H9 (cell line): ENCODE results near the gene IQCK. TPM values are rescaled to one million over a fixed set of nuclear protein-coding genes. Genes with fewer than 3 reads are reported as not detected.

ENCODE experiments used
- DNase-seq: peaks from one replicate; pipeline ENCODE4 v3.0.0-alpha.2; 2017
- H2AFZ ChIP-seq: one replicate; pipeline ENCODE4 v1.6.1; 2013; ENCODE audit warnings: mild to moderate bottlenecking, low read length, control low read depth, moderate library complexity
- H2AK5ac ChIP-seq: 2 replicates; pipeline ENCODE4 v1.6.1; 2013; ENCODE audit warnings: low read length, control low read depth, mixed read lengths; ENCODE audit not compliant: insufficient read length
- H2BK120ac ChIP-seq: one replicate; pipeline ENCODE4 v1.6.1; 2013; ENCODE audit warnings: low read depth, mild to moderate bottlenecking, low read length, control low read depth, inconsistent platforms; ENCODE audit not compliant: poor library complexity, severe bottlenecking
- H2BK12ac ChIP-seq: 2 replicates; pipeline ENCODE4 v1.6.1; 2013; ENCODE audit warnings: low read length, control low read depth, mixed read lengths, low read depth; ENCODE audit not compliant: insufficient read length
- H2BK15ac ChIP-seq: 2 replicates; pipeline ENCODE4 v1.6.1; 2013; ENCODE audit warnings: low read depth, low read length, control low read depth
- H2BK20ac ChIP-seq: one replicate; pipeline ENCODE4 v1.6.1; 2013; ENCODE audit warnings: low read depth, mild to moderate bottlenecking, low read length, control low read depth, inconsistent platforms; ENCODE audit not compliant: poor library complexity, severe bottlenecking
- H2BK5ac ChIP-seq: 2 replicates; pipeline ENCODE4 v1.6.1; 2013; ENCODE audit warnings: low read length, control low read depth, mixed read lengths; ENCODE audit not compliant: insufficient read length
- H3K14ac ChIP-seq: 2 replicates; pipeline ENCODE4 v1.6.1; 2013; ENCODE audit warnings: low read length, control low read depth; ENCODE audit not compliant: insufficient read depth
- H3K18ac ChIP-seq: 2 replicates; pipeline ENCODE4 v1.6.1; 2013; ENCODE audit warnings: low read depth, mild to moderate bottlenecking, mixed read lengths, low read length, control low read depth; ENCODE audit not compliant: insufficient read length
- H3K23ac ChIP-seq: 2 replicates; pipeline ENCODE4 v1.6.1; 2013; ENCODE audit warnings: low read length, control low read depth, mixed read lengths, low read depth; ENCODE audit not compliant: insufficient read length
- H3K23me2 ChIP-seq: 2 replicates; pipeline ENCODE4 v1.6.1; 2013; ENCODE audit warnings: low read depth, mild to moderate bottlenecking, mixed read lengths, low read length, control low read depth; ENCODE audit not compliant: insufficient read length, poor library complexity, severe bottlenecking
- H3K27ac ChIP-seq: 2 replicates; pipeline ENCODE4 v1.5.1; 2013; ENCODE audit warnings: low read length, control low read depth, mixed read lengths, low read depth; ENCODE audit not compliant: insufficient read length
- H3K27me3 ChIP-seq: 2 replicates; pipeline ENCODE4 v1.6.1; 2013; ENCODE audit warnings: low read length, control low read depth, inconsistent platforms; ENCODE audit not compliant: insufficient read depth
- H3K4ac ChIP-seq: 2 replicates; pipeline ENCODE4 v1.6.1; 2013; ENCODE audit warnings: low read depth, mild to moderate bottlenecking, control low read depth, inconsistent platforms, low read length, moderate library complexity
- H3K4me1 ChIP-seq: 2 replicates; pipeline ENCODE4 v1.6.1; 2013; ENCODE audit warnings: low read length, control low read depth, inconsistent platforms; ENCODE audit not compliant: insufficient read depth
- H3K4me2 ChIP-seq: 2 replicates; pipeline ENCODE4 v1.6.1; 2013; ENCODE audit warnings: low read length, control low read depth, mixed read lengths; ENCODE audit not compliant: insufficient read length, insufficient read depth
- H3K56ac ChIP-seq: 2 replicates; pipeline ENCODE4 v1.6.1; 2013; ENCODE audit warnings: low read depth, mild to moderate bottlenecking, mixed read lengths, low read length, control low read depth; ENCODE audit not compliant: insufficient read length
- H3K79me1 ChIP-seq: 2 replicates; pipeline ENCODE4 v1.6.1; 2013; ENCODE audit warnings: low read depth, mild to moderate bottlenecking, moderate library complexity, low read length, control low read depth, inconsistent platforms; ENCODE audit not compliant: insufficient read depth, poor library complexity, severe bottlenecking
- H3K79me2 ChIP-seq: 2 replicates; pipeline ENCODE4 v1.6.1; 2013; ENCODE audit warnings: low read length, control low read depth, inconsistent platforms; ENCODE audit not compliant: insufficient read depth
- H3K9ac ChIP-seq: 2 replicates; pipeline ENCODE4 v1.6.1; 2013; ENCODE audit warnings: low read length, control low read depth, mixed read lengths; ENCODE audit not compliant: insufficient read length; ENCODE audit errors: extremely low read depth
- H3K9me3 ChIP-seq: one replicate; pipeline ENCODE4 v1.6.1; 2013; ENCODE audit warnings: low read depth, low read length, inconsistent platforms; ENCODE audit not compliant: control insufficient read depth
- H3T11ph ChIP-seq: one replicate; pipeline ENCODE4 v1.6.1; 2013; ENCODE audit warnings: mild to moderate bottlenecking, low read length, control low read depth, inconsistent platforms
- H4K20me1 ChIP-seq: one replicate; pipeline ENCODE4 v1.6.1; 2013; ENCODE audit not compliant: control insufficient read depth, insufficient read length, insufficient read depth
- H4K5ac ChIP-seq: 2 replicates; pipeline ENCODE4 v1.6.1; 2013; ENCODE audit warnings: low read depth, mild to moderate bottlenecking, mixed read lengths, low read length, control low read depth; ENCODE audit not compliant: insufficient read length
- H4K8ac ChIP-seq: replicated peaks from 2 replicates; pipeline ENCODE4 v1.6.1; 2013; ENCODE audit warnings: low read length, control low read depth, mixed read lengths, low read depth; ENCODE audit not compliant: insufficient read length
- H4K91ac ChIP-seq: 2 replicates; pipeline ENCODE4 v1.6.1; 2013; ENCODE audit warnings: low read depth, mild to moderate bottlenecking, moderate library complexity, mixed read lengths, low read length, control low read depth; ENCODE audit not compliant: insufficient read length
- H3K27ac Mint-ChIP-seq, 3 experiments: 2 replicates in 2 of 3; 3 replicates in 1 of 3; pipeline ENCODE4 v1.8.0; 2020 to 2021; ENCODE audit warnings: mixed read lengths in 3 of 3, mild to moderate bottlenecking in 1 of 3, moderate library complexity in 1 of 3
- H3K27me3 Mint-ChIP-seq: 2 replicates; pipeline ENCODE4 v1.8.0; 2021; ENCODE audit warnings: low read depth, mild to moderate bottlenecking, moderate library complexity, mixed read lengths
- H3K36me3 Mint-ChIP-seq, 3 experiments: 2 replicates in 2 of 3; 3 replicates in 1 of 3; pipeline ENCODE4 v1.8.0; 2020 to 2021; ENCODE audit warnings: low read depth in 3 of 3, mixed read lengths in 3 of 3; ENCODE audit not compliant: insufficient read depth in 1 of 3
- H3K4me1 Mint-ChIP-seq, 2 experiments: 2 replicates each; pipeline ENCODE4 v1.8.0; 2020; ENCODE audit warnings: mixed read lengths in 2 of 2
- H3K4me3 Mint-ChIP-seq, 2 experiments: 2 replicates in 1 of 2; 3 replicates in 1 of 2; pipeline ENCODE4 v1.8.0; 2020 to 2021; ENCODE audit warnings: mild to moderate bottlenecking in 2 of 2, mixed read lengths in 2 of 2, moderate library complexity in 1 of 2
- H3K9me3 Mint-ChIP-seq, 2 experiments: 2 replicates in 1 of 2; 3 replicates in 1 of 2; pipeline ENCODE4 v1.8.0; 2020; ENCODE audit warnings: mild to moderate bottlenecking in 2 of 2, mixed read lengths in 2 of 2, moderate library complexity in 1 of 2
- CTCF ChIP-seq: fragments of 200-600 bp; sonication (generic); conservative IDR thresholded peaks from 3 replicates; pipeline ENCODE4 v1.8.0; 2021; ENCODE audit warnings: antibody characterized with exemption, mild to moderate bottlenecking
- WGBS: extraction: QIAGEN DNeasy Blood & Tissue Kit; methylation state at CpG from one replicate; pipeline ENCODE4 v1.1.7; 2013; ENCODE audit warnings: missing lambda C conversion rate, low lambda C conversion rate, mixed read lengths; ENCODE audit not compliant: insufficient read length; ENCODE audit errors: extremely low coverage; 5-methylcytosine and 5-hydroxymethylcytosine counted together
- total RNA-seq: library from RNA; stranded (reverse); gene quantifications from 2 replicates; pipeline ENCODE4 v1.2.1, GENCODE V29; 2021

The IQCK gene
- total RNA-seq, 1 experiment from 2014 or later: 9.0 TPM

- no peak overlapping the region for H3K56ac ChIP-seq
- H3K27me3 ChIP-seq: no peaks in the 10 kb centered on the region
- peaks cover 0 to 2% (median 0%) of the 10 kb centered on the region in 3 experiments; a peak in 1 of 7 replicates for H3K36me3 Mint-ChIP-seq
- no peak overlapping the region for H3K4me2 ChIP-seq
- H2AFZ ChIP-seq: no peak overlapping the region
- H3K4me1 ChIP-seq: no peaks in the 10 kb centered on the region
- H3K23ac ChIP-seq: no peak overlapping the region
- H3T11ph ChIP-seq: no peak overlapping the region
- H4K5ac ChIP-seq: no peak overlapping the region
- H4K20me1 ChIP-seq: no peaks in the 10 kb centered on the region
- H3K27ac Mint-ChIP-seq: no peak overlapping the region; a peak in 1 of 7 replicates
- peaks cover 13 to 15% of the 10 kb centered on the region in 2 experiments for H3K4me1 Mint-ChIP-seq
- H3K14ac ChIP-seq: no peak overlapping the region
- H3K9me3 ChIP-seq: no peaks in the 10 kb centered on the region
- H2BK5ac ChIP-seq: no peak overlapping the region
- no peak overlapping the region for H4K8ac ChIP-seq
- H2BK15ac ChIP-seq: no peak overlapping the region
- no peak overlapping the region for H3K4me3 Mint-ChIP-seq
- no peak overlapping the region for H2AK5ac ChIP-seq
- WGBS: no CpG with 5 or more reads among the region's 7 CpGs
- peaks cover 2 to 4% of the 10 kb centered on the region in 2 experiments; a peak in 4 of 5 replicates for H3K9me3 Mint-ChIP-seq
- H3K9ac ChIP-seq: no peak overlapping the region
- no peak for DNase-seq
- H2BK20ac ChIP-seq: no peak overlapping the region
- peaks cover 3% of the 10 kb centered on the region for H3K27me3 Mint-ChIP-seq
- no peak overlapping the region for H2BK120ac ChIP-seq
- no peak overlapping the region for H3K4ac ChIP-seq
- H3K79me1 ChIP-seq: no peaks in the 10 kb centered on the region
- no peak for TF ChIP-seq CTCF
- H3K79me2 ChIP-seq: no peaks in the 10 kb centered on the region
- no peak overlapping the region for H3K27ac ChIP-seq
- H4K91ac ChIP-seq: no peak overlapping the region
- H3K18ac ChIP-seq: no peak overlapping the region
- no peak overlapping the region for H2BK12ac ChIP-seq
- H3K23me2 ChIP-seq: no peaks in the 10 kb centered on the region
Measured at GRCh38 chr16:19894586-19894985, 176.5 kb downstream of the IQCK start.
